Fibroblast of skin of left biceps (primary cell): ENCODE data around the gene HINT1.
"Not testable (repeated sequence)": the region's sequence is repeated elsewhere in the genome, so short reads cannot be mapped to it uniquely, and the experiment has no call there.

Experiments
- DNase-seq, 2 experiments: peaks; one replicate each; pipeline ENCODE4 v3.0.0-alpha.2; 2013; ENCODE audit warnings: low read depth in 2 of 2

The HINT1 gene

DNA sequence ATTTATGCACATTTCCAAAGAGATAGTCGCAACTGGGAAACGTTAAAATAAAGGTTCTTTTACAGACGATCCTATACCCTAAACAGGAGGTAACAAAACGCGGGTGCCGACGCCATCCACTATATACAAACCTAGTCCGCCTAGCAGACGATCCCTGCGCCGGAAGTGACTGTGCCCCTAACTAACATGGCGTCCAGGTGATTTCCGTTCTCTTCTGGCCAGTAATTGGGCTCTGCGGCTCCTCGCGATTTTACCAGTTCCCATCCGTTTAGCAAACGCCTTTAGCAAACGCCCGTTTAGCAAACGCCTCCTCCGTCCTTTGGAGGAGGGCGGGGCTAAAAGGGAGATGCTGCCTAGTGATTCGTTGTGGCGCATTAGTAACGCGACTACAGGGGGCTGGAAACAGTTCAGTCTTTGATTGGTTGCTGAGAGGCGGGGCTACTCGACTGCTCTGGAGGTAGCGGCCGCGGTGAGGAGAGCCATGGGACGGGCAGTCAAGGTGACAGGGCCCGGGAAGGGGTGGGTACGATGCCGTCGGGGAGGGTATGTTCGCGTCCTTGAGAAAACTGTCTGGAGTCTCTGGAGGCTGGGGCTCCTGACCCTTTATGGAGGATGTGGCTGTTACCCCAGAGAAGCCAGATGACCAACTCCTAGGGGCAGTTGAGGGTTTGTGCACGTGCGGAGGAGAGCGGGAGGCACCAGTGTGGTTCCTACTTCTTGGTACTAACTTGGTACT, 5.7 kb upstream of the HINT1 start, which contains the start of gene LYRM7:
Gene LYRM7, plus strand, starts transcription at position 405 of the 736 bp plus-strand sequence. Its CDS starts 77 bp downstream, at position 482.
- peak; percentile 98 for DNase-seq

DNA sequence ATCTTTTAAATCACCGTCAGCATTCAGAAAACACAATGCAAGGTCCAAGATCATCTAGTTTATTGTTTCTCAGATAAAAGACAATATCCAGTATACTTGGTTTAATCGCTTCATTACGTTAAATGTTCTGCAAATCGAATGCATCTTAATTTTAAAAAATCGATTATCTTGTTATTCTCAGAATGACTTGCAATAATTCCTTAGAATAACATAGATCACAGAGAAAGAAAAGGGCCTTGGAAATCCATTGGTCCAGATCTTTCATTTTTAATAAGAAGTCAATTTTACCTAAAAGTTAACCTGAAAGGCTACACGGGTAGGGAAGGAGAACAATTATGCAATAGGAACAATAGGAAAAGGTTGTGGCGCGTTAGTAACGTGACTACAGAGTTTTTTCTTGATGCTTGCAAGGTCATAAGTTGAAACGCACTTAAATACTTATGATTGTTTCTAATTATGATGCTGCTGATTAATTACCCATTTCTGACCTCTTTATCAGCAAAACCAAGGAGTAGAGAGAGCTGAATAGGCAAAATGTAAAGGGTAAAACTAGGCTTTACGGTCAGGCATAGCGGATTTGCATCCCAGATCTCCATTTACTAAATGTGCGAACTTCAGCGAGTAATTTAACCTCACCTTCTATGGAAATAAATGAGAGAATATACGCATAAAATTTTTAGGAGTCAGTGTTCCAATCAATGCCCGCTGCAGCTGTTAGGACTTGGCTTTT, 4.9 kb upstream of the HINT1 start:
- no peak for DNase-seq

DNA sequence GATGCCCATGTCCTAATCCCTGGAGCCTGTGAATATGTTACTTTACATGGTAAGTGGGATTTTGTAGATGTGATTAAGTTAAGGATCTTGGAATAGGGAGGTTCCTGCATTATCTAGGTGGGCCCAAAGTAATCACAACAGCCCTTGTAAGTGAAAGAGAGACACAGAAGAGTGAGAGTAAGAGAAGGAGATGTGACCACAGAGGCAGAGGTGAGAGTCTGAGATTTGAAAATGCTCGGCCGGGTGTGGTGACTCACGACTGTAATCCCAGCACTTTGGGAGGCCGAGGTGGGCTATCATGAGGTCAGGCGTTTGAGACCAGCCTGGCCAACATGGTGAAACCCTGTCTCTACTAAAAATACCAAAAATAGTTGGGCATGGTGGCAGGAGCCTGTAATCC, 2.6 kb upstream of the HINT1 start:
- DNase-seq = no peak

DNA sequence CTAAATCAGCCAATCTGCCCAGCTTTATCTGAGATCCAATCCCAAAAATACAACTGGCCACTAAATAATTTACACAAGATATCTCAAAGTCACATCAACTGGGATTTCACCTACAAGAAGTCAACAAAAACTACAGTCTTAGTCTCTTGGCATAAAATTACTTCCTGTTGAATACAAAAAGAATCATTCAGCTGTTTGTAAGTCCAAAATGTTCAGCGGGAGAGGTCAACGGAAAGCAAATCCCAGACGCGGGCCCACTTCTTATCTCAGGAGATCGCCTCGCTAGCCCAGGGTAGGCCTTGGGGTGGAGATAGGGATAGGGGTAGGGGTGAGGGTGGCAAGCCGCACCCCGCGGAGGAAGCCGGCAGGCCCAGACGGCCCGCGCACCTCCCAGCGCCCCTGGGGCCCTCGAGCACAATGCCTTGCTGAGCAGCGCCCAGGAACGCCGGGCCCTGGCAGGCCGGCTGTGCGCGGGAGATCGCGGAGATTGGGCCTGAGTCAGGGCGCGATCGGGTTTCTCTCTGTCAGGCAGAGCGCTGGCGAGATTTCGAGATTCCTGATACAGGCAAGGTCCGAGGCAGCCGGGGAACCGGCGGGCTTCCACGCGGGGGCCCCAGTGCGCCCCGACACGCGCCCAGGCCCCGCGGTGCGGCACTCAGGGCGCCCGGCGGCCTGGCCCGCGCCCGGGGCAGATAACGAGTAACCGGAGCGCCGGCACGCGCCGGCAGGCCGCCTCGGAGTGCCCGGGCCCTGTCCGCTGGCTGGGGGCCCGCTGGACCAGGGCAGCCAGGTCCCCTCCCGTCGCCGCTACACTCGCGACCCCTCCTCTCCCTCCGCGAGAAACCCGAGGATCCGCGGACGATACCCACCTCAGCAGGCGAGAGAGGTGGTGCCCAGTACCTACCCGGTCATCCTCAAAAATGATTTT, 601 bp downstream of the HINT1 start:
- peak; percentile 44 to 45 for DNase-seq

DNA sequence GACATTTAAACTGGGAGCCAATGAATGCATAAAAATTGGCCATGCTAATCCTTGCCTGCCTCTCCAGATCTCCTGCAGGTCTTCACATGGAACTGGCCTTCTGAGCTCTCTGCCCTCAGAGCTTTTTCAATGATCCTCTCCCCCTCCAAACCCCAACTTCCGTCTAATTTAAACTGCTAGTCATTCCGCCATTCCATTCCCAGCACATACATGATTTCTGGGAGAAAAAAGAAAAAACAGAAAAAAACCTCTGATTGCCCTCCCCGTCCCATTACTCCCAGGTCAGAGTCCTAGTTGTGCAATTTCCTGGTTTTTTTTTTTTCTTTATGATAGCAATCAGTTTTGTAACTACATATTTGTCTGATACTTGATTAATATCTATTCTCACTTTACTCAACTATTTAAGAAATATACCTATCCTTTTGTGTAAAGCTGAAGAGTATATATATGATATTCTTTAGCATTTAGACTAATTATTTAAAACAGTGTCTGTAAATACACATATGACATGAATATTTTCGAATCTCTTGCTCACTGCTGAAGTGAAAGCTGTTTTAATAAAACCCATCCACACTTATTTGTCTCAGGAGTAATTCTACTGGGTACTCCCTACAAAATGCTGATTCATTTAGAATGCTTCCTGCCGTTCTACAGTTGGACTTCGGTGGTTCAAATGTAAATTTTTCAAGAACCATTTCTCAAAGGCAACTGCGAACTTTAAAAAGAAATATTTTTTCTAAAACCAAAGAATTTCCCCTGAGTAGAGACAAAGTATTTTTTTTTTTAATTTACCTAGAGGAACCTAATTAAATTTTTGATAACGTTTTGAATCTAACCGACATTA, 1.6 kb downstream of the HINT1 start:
- DNase-seq = no peak

DNA sequence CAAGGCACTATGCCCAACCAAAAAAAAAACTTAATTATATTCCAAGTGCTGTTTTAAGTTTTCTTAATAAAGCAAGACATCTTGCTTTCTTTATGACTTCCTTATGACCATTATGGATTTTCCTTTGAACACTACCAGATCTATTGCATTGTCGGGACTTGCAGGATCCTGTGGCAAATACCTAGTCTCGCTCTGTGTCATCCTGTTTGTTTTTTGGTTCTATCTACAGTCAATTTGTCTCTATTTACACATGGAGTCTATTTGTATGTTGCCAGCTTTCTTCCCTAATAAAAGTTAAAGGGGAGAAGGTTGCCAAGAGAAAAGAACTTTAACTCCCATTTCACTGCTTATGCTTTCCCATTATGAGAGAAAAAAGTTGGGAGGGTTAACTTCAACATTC, 4.9 kb downstream of the HINT1 start:
- no peak for DNase-seq

DNA sequence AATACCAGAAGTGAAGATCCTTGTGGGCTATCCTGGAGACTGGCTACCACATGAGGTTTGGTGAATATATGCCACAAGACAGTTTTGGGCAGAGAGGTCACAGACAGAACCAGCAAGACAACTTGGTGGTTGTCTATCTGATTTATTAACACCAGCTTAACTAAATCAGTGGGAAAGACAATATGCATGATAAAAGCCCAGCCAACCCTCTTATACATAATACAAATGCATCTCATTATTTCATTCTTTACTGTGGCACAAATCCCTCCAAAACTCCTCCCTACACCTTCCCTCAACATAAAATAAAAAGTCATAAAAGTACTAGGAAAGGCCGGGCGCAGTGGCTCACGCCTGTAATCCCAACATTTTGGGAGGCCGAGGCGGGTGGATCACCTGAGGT, 8.1 kb downstream of the HINT1 start:
- no peak for DNase-seq

DNA sequence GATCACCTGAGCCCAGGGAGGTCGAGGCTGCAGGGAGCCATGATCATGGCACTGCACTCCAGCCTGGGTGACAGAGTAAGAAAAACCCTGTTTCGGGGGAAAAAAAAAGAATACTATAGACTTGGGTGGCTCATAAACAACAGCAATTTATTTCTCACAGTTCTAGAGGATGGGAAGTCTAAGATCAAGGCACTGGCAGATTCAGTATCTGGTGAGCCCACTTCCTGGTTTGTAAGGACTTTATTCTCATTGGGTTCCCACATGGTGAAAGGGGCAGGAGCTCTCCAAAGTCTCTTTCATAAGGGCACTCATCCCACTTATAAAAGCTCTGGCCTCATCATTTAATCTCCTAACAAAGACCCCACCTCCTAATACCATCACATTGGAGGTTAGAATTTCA, 8.7 kb downstream of the HINT1 start:
- no peak for DNase-seq

DNA sequence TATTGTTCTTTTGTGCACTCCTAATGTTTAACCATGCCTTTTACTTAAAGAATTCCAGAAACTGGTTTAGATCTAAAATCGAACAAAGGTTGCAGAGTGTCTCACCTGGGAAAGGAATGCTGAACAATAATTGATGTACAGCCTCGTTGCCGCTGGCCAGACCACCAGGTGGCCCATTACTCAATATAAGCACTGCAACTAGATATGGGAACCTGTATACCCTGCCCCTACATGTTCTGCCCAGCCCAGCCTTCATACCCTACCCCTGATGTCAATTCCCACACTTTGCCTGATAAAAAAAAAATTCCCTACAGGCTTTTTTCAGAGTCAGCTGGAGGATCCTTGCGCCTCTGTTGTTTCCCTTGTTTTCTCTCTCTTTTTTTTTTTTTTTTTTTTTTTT, 13.8 kb downstream of the HINT1 start:
- DNase-seq = no peak

DNA sequence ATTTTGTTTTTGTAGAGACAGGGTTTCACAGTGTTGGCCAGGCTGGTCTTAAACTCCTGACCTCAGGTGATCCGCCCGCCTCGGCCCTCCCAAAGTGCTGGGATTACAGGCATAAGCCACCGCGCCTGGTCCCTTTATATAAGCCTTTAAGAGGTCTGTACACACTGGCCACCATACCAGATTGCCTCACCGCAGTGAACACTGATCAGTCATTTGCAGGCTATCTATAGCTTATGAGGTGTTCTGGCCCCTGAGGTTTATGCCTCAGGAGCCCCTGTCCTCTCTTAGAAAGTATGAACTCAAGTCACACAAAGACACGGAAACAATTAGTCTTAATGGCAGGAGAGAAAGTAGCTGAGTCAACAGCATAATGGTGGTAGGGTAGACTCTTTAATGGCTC, 14.6 kb downstream of the HINT1 start:
- no peak for DNase-seq

DNA sequence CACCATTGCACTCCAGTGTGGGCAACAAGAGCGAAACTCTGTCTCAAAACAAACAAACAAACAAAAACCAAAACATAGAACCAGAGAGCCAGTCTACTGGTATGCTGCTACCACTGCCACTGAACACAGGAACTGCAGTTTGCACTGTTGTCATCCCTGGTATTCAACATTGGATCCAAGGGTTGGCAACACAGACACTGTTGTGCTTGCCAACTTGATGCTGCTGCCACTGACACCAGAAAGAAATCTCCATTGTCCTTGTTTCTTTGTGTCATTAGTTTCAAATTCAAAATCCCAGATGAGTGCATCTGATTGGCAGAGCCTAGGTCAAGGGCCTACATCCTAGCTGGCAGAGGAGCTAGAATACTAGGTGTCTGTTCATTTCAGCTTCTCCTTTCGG, 16.2 kb downstream of the HINT1 start:
- DNase-seq = no peak

DNA sequence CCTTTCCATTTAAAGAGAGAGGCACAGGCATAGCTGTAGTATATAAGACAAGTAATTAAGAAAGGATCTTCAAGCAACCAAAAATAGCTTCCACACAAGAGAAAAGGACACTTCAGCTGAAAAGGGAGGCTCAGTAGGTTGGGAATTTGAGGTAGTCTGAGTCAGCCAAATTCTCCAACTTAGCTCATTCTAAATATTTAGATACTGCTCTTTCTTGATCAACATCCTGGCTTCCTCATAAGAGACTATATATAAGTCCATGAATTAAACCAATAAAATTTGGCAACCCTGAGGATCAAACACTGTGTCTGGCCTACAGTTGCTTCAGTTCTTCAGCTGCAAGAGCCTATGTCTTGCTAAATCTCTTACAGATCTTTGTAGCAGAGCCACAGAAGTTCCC, 17.8 kb downstream of the HINT1 start:
- DNase-seq = no peak

DNA sequence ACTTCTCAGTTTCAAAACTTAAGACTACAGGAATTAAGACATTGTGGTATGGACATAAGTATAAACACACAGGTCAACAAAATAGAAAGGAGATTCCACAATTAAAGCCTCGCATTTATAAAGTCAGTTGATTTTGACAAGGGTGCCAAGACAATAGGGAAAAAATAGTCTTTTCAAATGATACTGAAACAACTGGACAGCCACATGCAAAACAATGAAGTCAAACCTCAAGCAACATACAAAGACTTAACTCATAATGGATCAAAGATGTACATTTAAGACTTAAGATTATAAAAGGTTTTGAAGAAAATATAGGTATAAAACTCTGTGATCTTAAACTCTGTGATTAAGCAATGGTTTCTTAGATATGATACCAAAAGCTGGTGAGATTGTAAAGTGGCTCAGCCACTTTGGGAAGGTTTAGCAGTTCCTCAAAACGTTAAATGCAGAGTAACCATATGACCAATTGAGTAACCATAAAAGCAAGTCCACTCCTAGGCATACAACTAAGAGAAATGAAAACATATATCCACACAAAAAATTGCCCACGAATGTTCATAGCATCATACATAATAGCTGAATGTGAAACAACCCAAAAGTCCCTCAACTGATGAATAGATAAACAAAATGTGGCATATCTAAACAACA, 22.0 kb downstream of the HINT1 start:
- DNase-seq = no peak

DNA sequence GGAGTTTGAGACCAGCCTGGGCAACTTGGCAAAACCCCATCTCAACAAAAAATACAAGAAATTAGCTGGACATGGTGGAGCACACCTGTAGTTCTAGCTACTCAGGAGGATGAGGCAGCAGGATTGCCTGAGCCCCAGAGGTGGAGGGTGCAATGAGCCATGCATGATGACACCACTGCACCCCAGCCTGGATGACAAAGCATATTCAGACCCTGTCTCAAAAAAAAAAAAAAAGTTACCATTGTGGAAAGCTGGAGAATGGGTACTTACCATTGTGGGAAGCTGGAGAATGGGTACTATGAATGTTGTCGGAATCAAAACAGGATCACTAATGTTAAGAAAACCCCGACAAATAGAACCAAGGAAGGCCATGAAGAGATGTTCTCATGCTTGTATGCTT, 25.7 kb downstream of the HINT1 start:
- DNase-seq = no peak

DNA sequence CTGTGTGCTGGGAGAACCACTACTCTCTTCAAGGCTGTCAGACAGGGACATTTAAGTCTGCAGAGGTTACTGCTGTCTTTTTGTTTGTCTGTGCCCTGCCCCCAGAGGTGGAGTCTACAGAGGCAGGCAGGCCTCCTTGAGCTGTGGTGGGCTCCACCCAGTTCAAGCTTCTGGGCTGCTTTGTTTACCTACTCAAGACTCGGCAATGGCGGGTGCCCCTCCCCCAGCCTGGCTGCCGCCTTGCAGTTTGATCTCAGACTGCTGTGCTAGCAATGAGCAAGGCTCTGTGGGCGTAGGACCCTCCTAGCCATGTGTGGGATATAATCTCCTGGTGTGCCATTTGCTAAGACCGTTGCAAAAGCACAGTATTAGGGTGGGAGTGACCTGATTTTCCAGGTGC, 26.6 kb downstream of the HINT1 start:
- not testable (repeated sequence) for DNase-seq

DNA sequence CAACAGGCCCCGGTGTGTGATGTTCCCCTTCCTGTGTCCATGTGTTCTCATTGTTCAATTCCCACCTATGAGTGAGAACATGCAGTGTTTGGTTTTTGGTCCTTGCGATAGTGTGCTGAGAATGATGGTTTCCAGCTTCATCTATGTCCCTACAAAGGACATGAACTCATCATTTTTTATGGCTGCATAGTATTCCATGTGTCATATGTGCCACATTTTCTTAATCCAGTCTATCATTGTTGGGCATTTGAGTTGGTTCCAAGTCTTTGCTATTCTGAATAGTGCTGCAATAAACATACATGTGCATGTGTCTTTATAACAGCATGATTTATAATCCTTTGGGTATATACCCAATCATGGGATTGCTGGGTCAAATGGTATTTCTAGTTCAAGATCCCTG, 32.0 kb downstream of the HINT1 start:
- DNase-seq = not testable (repeated sequence)

DNA sequence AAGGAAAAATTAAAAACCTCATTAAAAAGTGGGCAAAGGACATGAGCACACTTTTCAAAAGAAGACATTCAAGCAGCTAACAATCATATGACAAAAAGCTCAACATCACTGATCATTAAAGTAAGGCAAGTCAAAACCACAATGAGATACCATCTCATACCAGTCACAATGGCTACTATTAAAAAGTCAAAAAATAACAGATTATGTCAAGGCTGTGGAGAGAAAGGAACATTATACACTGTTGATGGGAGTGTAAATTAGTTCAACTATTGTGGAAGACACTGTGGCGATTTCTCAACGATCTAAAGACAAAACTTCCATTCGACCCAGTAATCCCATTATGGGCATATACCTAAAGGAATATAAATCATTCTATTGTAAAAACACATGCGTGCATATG, 35.8 kb downstream of the HINT1 start:
- DNase-seq = no peak

DNA sequence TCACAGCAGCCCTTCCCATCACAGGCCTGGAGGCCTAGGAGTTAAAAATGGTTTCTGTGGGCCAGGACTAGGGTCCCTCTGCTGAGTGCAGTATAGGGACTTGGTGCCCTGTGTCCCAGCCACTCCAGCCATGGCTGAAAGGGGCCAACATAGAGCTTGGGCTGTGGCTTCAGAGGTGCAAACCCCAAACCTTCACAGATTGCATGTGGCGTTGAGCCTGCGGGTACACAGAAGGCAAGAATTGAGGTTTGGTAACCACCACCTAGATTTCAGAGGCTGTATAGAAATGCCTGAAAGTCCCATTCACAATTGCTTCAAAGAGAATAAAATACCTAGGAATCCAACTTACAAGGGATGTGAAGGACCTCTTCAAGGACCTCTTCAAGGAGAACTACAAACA, 37.8 kb downstream of the HINT1 start:
- not testable (repeated sequence) for DNase-seq

DNA sequence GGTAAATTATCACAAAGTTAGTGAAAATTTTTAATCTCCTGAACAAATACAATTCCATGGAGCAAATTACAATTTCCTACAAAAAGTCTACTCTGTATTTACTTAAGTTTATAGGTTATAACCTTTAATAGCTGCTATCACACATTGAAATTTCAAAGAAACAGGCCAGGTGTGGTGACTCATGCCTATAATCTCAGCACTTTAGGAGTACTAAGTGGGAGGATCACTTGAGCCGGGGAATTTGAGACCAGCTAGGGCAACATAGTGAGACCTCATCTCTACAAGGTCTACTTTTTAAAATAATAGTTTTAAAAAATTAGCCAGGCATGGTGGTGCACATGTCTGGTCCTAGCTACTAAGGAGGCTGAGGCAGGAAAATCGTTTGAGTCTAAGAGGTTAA, 50.3 kb downstream of the HINT1 start:
- DNase-seq = no peak

DNA sequence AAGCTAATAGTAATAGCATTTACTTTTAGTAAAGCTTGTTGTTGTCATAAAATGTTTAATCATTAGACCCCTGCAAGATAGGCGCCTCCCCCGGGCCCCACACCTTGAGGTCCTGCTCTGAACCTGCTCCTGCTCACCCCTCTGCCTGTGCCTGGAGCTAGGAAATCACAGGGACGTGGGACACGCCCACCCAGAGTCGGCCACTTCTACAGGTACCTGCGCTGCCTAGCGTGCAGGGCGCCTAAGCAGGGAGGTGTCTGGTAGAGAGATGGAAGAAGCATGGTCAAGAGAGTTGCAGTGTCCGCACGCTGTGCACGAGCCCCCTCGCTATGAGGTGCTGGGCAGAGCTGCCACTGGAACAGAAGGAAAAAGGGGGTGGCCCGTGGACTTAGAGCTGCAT, 52.6 kb downstream of the HINT1 start:
- DNase-seq = no peak

DNA sequence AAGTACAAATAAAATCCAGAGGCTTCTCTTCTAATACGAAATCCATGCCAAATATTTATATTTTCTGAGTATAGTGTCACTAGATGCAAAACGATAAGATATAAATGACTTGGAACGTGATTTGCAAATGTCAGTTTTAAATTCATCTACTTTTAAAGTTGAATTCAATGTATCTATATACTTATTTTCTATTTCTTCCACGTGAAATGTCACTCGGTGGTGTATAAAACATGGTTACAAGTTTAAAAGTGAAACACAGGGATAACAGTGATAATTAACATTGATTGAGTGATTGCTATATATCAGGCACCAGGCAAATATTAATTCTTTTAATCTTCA, 54.8 kb downstream of the HINT1 start:
- DNase-seq = no peak
